Smooth muscle cell (in vitro differentiated cells): ENCODE measurements around the gene RBPJL. TPM values are rescaled to one million over a fixed set of nuclear protein-coding genes. Genes with fewer than 3 reads are reported as not detected.

ENCODE experiments used
- DNase-seq: peaks from one replicate; lab custom pipeline; 2025; ENCODE audit not compliant: unreplicated experiment; lab: John Stamatoyannopoulos, UW
- H2AFZ ChIP-seq: fragments of 200-600 bp; sonication (generic); 2 replicates; pipeline ENCODE4 v1.6.0; 2016; ENCODE audit warnings: antibody characterized with exemption, low read depth, mild to moderate bottlenecking
- H3F3A ChIP-seq: fragments of 200-600 bp; sonication (generic); 2 replicates; pipeline ENCODE4 v1.6.0; 2017; ENCODE audit warnings: antibody characterized with exemption, low read depth
- H3K27ac ChIP-seq: fragments of 200-600 bp; sonication (generic); 2 replicates; pipeline ENCODE4 v1.5.1; 2016; ENCODE audit warnings: low read depth, mild to moderate bottlenecking
- H3K27me3 ChIP-seq: fragments of 200-600 bp; sonication (generic); 2 replicates; pipeline ENCODE4 v1.6.1; 2016; ENCODE audit warnings: low read depth, mild to moderate bottlenecking
- H3K36me3 ChIP-seq: fragments of 200-600 bp; sonication (generic); 2 replicates; pipeline ENCODE4 v1.5.1; 2016; ENCODE audit warnings: low read depth
- H3K4me1 ChIP-seq: fragments of 200-600 bp; sonication (generic); 2 replicates; pipeline ENCODE4 v1.5.1; 2016; ENCODE audit warnings: low read depth
- H3K4me2 ChIP-seq: fragments of 200-600 bp; sonication (generic); 2 replicates; pipeline ENCODE4 v1.6.0; 2016; ENCODE audit warnings: mild to moderate bottlenecking
- H3K4me3 ChIP-seq: fragments of 200-600 bp; sonication (generic); 2 replicates; pipeline ENCODE4 v1.5.1; 2016; ENCODE audit warnings: mild to moderate bottlenecking
- H3K79me2 ChIP-seq: fragments of 200-600 bp; sonication (generic); 2 replicates; pipeline ENCODE4 v1.6.0; 2016; ENCODE audit warnings: low read depth, mild to moderate bottlenecking
- H3K9ac ChIP-seq: fragments of 200-600 bp; sonication (generic); 2 replicates; pipeline ENCODE4 v1.6.0; 2016; ENCODE audit warnings: low read depth
- H3K9me3 ChIP-seq: fragments of 200-600 bp; sonication (generic); replicated peaks from 2 replicates; pipeline ENCODE4 v1.5.1; 2016; ENCODE audit warnings: low read depth
- H4K20me1 ChIP-seq: fragments of 200-600 bp; sonication (generic); 2 replicates; pipeline ENCODE4 v1.6.0; 2016; ENCODE audit warnings: low read depth
- CTCF ChIP-seq: fragments of 200-600 bp; sonication (generic); IDR thresholded peaks from 2 replicates; pipeline ENCODE4 v1.5.1; 2017; ENCODE audit warnings: borderline replicate concordance, mild to moderate bottlenecking, antibody characterized with exemption; ENCODE audit not compliant: insufficient read depth, poor library complexity, severe bottlenecking
- WGBS: methylation state at CpG from one replicate; pipeline ENCODE4 v1.1.7; 2016; ENCODE audit warnings: low lambda C conversion rate; 5-methylcytosine and 5-hydroxymethylcytosine counted together
- polyA plus RNA-seq: library from polyadenylated mRNA; unstranded; fragments of >200 nt; fragmentation: Nextera tagmentation; extraction: Ambion mirVana; gene quantifications from 2 replicates; pipeline ENCODE4 v1.2.1, GENCODE V29; 2016
- total RNA-seq: library from RNA; depleted of rRNA; stranded (reverse); fragments of >200 nt; gene quantifications from 2 replicates; pipeline ENCODE4 v1.2.3, GENCODE V29; 2014

RBPJL gene
- total and polyA plus RNA-seq, 2 experiments from 2014 or later, result not detected

GRCh38 chr20:45307076-45307640, 518 bp downstream of the RBPJL start:
- Histone ChIP-seq H3K27ac (no peak overlapping the region), H2AFZ (no peak overlapping the region), H3K36me3 (no peaks in the 10 kb centered on the region), H3K4me2 (no peak overlapping the region), H3F3A (no peaks in the 10 kb centered on the region), H3K9ac (no peak overlapping the region), H3K4me3 (no peak overlapping the region), H3K79me2 (no peaks in the 10 kb centered on the region), H3K4me1 (no peaks in the 10 kb centered on the region), H3K9me3 (no peaks in the 10 kb centered on the region), H3K27me3 (no peaks in the 10 kb centered on the region), H4K20me1 (no peaks in the 10 kb centered on the region)
- no peak for DNase-seq
- no peak for TF ChIP-seq CTCF
- WGBS, result 85% methylated on average over 16 of the region's 16 CpGs

- no peak for DNase-seq
- Histone ChIP-seq H3F3A (no peaks in the 10 kb centered on the region), H2AFZ (no peak within 1 kb of the TSS), H3K79me2 (no peaks in the 10 kb centered on the region), H3K9ac (no peak within 1 kb of the TSS), H3K4me1 (no peaks in the 10 kb centered on the region), H3K9me3 (no peaks in the 10 kb centered on the region), H3K27ac (no peak within 1 kb of the TSS), H4K20me1 (no peaks in the 10 kb centered on the region), H3K36me3 (no peaks in the 10 kb centered on the region), H3K4me3 (no peak within 1 kb of the TSS), H3K4me2 (no peak within 1 kb of the TSS), H3K27me3 (no peaks in the 10 kb centered on the region)
- TF ChIP-seq CTCF, result no peak
- 90% methylated on average over 20 of the region's 20 CpGs for WGBS
Measured at GRCh38 chr20:45308117-45308778, 1.6 kb downstream of the RBPJL start, which contains the start of gene MATN4. Gene MATN4 (minus strand): TSS chr20:45308299. CDS start chr20:45305582, 2,717 bp downstream.

GRCh38 chr20:45309075-45309474, 2.4 kb downstream of the RBPJL start:
- H3K79me2 ChIP-seq, result no peaks in the 10 kb centered on the region
- no peaks in the 10 kb centered on the region for H3K9me3 ChIP-seq
- H3K9ac ChIP-seq, result no peak overlapping the region
- no peak overlapping the region for H3K4me3 ChIP-seq
- no peaks in the 10 kb centered on the region for H3K4me1 ChIP-seq
- no peaks in the 10 kb centered on the region for H4K20me1 ChIP-seq
- no peaks in the 10 kb centered on the region for H3F3A ChIP-seq
- no peak overlapping the region for H3K4me2 ChIP-seq
- H2AFZ ChIP-seq, result no peak overlapping the region
- TF ChIP-seq CTCF, result no peak
- WGBS, result 82% methylated on average over 3 of the region's 3 CpGs
- no peak for DNase-seq
- no peak overlapping the region for H3K27ac ChIP-seq
- no peaks in the 10 kb centered on the region for H3K27me3 ChIP-seq
- H3K36me3 ChIP-seq, result no peaks in the 10 kb centered on the region
